K562 (cell line): ENCODE results near the gene PDLIM4. TPM values are rescaled to one million over a fixed set of nuclear protein-coding genes. Genes with fewer than 3 reads are reported as not detected.
A peak's percentile ranks its signal among the peaks of the same experiment; 100 is the strongest.

Source experiments
- ARID1B ChIP-seq: fragments of 450-650 bp; IDR thresholded peaks from 2 replicates; pipeline ENCODE4 v1.6.1; 2016; ENCODE audit warnings: antibody characterized with exemption, mild to moderate bottlenecking, inconsistent platforms
- CAMTA2 ChIP-seq: fragments of 250-450 bp; sonication (Bioruptor Pico); conservative IDR thresholded peaks from 2 replicates; pipeline ENCODE4 v1.5.1; 2022
- CSDE1 ChIP-seq, 2 experiments: fragments of 450-650 bp; IDR thresholded peaks; 2 replicates each; pipeline ENCODE4 v1.6.1; 2016; ENCODE audit warnings: mild to moderate bottlenecking in 1 of 2
- DMBX1 ChIP-seq: fragments of 250-450 bp; sonication (Bioruptor Pico); IDR thresholded peaks from 2 replicates; pipeline ENCODE4 v1.8.0; 2022; ENCODE audit warnings: inconsistent platforms, mild to moderate bottlenecking, moderate library complexity, borderline replicate concordance
- FOSL1 ChIP-seq: fragments of 200-800 bp; sonication (Bioruptor generic); conservative IDR thresholded peaks from 2 replicates; pipeline ENCODE4 v1.6.1; 2016; ENCODE audit warnings: missing genetic modification characterization, missing compliant biosample characterization
- JUND ChIP-seq, 2 experiments: IDR thresholded peaks; 2 replicates in 1 of 2; 3 replicates in 1 of 2; pipeline ENCODE4 v1.6.1; 2011; ENCODE audit warnings: borderline replicate concordance in 2 of 2, low read depth in 2 of 2, low read length in 2 of 2, improper control_type of control experiment in 1 of 2, missing biosample characterization in 1 of 2, missing genetic modification characterization in 1 of 2, missing genetic modification reagents in 1 of 2
- KDM1A ChIP-seq, 2 experiments: fragments of 450-650 bp; IDR thresholded peaks; 2 replicates each; pipeline ENCODE4 v1.6.1; 2016; ENCODE audit warnings: mild to moderate bottlenecking in 2 of 2
- MBD2 ChIP-seq: sonication (generic); IDR thresholded peaks from 2 replicates; pipeline ENCODE4 v1.6.1; 2016; ENCODE audit warnings: low read depth, borderline replicate concordance
- MEIS2 ChIP-seq: fragments of 450-650 bp; IDR thresholded peaks from 2 replicates; pipeline ENCODE4 v1.6.1; 2014; ENCODE audit warnings: mild to moderate bottlenecking; ENCODE audit not compliant: partially characterized antibody
- MTA1 ChIP-seq: fragments of 450-650 bp; IDR thresholded peaks from 2 replicates; pipeline ENCODE4 v1.6.1; 2017; ENCODE audit warnings: borderline replicate concordance
- POLR2AphosphoS2 ChIP-seq: IDR thresholded peaks from 2 replicates; pipeline ENCODE4 v1.6.1; 2012; ENCODE audit warnings: low read length, improper control_type of control experiment
- PTBP1 ChIP-seq: fragments of 200-400 bp; formaldehyde crosslinking; IDR thresholded peaks from 2 replicates; pipeline ENCODE4 v1.6.1; 2017; ENCODE audit warnings: low read depth, low read length
- RFX1 ChIP-seq: fragments of 450-650 bp; IDR thresholded peaks from 2 replicates; pipeline ENCODE4 v1.6.1; 2016; ENCODE audit warnings: mild to moderate bottlenecking, moderate library complexity
- SMARCA4 ChIP-seq: fragments of 450-650 bp; IDR thresholded peaks from 2 replicates; pipeline ENCODE4 v1.6.1; 2016
- SMARCE1 ChIP-seq: fragments of 450-650 bp; IDR thresholded peaks from 2 replicates; pipeline ENCODE4 v1.7.1; 2016; ENCODE audit warnings: mild to moderate bottlenecking
- SRSF9 ChIP-seq: fragments of 200-400 bp; formaldehyde crosslinking; IDR thresholded peaks from 2 replicates; pipeline ENCODE4 v1.6.1; 2017; ENCODE audit warnings: low read depth, low read length, borderline replicate concordance
- TCF3 ChIP-seq: sonication (generic); formaldehyde crosslinking; IDR thresholded peaks from 2 replicates; pipeline ENCODE4 v1.4.0; 2020; ENCODE audit warnings: mild to moderate bottlenecking, missing genetic modification reagents
- polyA plus RNA-seq, 8 experiments: library from polyadenylated mRNA; depleted of rRNA in 4 of 8; stranded (reverse) in 5 of 8; unstranded in 3 of 8; fragments of >200 nt; fragmentation: Nextera tagmentation in 2 of 8; fragmentation: Illumina TruSeq in 1 of 8; extraction: Ambion mirVana in 2 of 8; extraction: Trizol in 1 of 8; gene quantifications; 2 replicates each; pipeline versions ENCODE4 v1.2.1 to v1.2.3, GENCODE V29; 2011 to 2014; ENCODE audit warnings: inconsistent platforms in 1 of 8, missing spikeins in 1 of 8
- total RNA-seq, 7 experiments: library from RNA; depleted of rRNA in 6 of 7; stranded (reverse); fragments of >200 nt in 6 of 7; fragmentation: Illumina TruSeq in 2 of 7; extraction: Trizol in 2 of 7; gene quantifications; 2 replicates each; pipeline versions ENCODE4 v1.2.1 to v1.2.3, GENCODE V29; 2011 to 2021; ENCODE audit warnings: low replicate concordance in 1 of 7
- TF ChIP-seq, protein P1 (sequence below), 2 experiments: fragments of 450-650 bp in 1 of 2; sonication (generic) in 1 of 2; formaldehyde crosslinking in 1 of 2; IDR thresholded peaks; 2 replicates each; pipeline versions ENCODE4 v1.7.1 to v1.9.0; 2016 to 2022; ENCODE audit warnings: inconsistent platforms in 1 of 2, mild to moderate bottlenecking in 1 of 2, missing genetic modification reagents in 1 of 2
- TF ChIP-seq, protein P2 (sequence below): fragments of 250-450 bp; sonication (Bioruptor Pico); IDR thresholded peaks from 2 replicates; pipeline ENCODE4 v1.4.0; 2020; ENCODE audit warnings: borderline replicate concordance

PDLIM4 gene
- total and polyA plus RNA-seq, 9 of the 15 experiments (the other 6 are each of a cell fraction or from before 2014, with no cell fraction given): 0.28 to 32.8 (median 13.1) TPM

- TF ChIP-seq, protein P1, sequence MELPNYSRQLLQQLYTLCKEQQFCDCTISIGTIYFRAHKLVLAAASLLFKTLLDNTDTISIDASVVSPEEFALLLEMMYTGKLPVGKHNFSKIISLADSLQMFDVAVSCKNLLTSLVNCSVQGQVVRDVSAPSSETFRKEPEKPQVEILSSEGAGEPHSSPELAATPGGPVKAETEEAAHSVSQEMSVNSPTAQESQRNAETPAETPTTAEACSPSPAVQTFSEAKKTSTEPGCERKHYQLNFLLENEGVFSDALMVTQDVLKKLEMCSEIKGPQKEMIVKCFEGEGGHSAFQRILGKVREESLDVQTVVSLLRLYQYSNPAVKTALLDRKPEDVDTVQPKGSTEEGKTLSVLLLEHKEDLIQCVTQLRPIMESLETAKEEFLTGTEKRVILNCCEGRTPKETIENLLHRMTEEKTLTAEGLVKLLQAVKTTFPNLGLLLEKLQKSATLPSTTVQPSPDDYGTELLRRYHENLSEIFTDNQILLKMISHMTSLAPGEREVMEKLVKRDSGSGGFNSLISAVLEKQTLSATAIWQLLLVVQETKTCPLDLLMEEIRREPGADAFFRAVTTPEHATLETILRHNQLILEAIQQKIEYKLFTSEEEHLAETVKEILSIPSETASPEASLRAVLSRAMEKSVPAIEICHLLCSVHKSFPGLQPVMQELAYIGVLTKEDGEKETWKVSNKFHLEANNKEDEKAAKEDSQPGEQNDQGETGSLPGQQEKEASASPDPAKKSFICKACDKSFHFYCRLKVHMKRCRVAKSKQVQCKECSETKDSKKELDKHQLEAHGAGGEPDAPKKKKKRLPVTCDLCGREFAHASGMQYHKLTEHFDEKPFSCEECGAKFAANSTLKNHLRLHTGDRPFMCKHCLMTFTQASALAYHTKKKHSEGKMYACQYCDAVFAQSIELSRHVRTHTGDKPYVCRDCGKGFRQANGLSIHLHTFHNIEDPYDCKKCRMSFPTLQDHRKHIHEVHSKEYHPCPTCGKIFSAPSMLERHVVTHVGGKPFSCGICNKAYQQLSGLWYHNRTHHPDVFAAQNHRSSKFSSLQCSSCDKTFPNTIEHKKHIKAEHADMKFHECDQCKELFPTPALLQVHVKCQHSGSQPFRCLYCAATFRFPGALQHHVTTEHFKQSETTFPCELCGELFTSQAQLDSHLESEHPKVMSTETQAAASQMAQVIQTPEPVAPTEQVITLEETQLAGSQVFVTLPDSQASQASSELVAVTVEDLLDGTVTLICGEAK (IDR thresholded peaks at IDR 0.05): peak; percentile 76
- TF ChIP-seq, protein P1 (CRISPR knock-in tag; IDR thresholded peaks at IDR 0.05): no peak
- peak; percentile 57 for TF ChIP-seq MEIS2
- no peak for TF ChIP-seq RFX1
- TF ChIP-seq PTBP1: no peak
- peak; percentile 83 for TF ChIP-seq FOSL1 (tag)
- TF ChIP-seq SMARCA4: peak; percentile 34; the same call in 1 of the 2 replicates
- TF ChIP-seq DMBX1 (CRISPR knock-in tag): 0 out of 2 replicates have a peak, but pooled peaks have one; percentile 29
- TF ChIP-seq SMARCE1: 0 out of 2 replicates have a peak, but pooled peaks have one; percentile 57
- TF ChIP-seq, protein P2, sequence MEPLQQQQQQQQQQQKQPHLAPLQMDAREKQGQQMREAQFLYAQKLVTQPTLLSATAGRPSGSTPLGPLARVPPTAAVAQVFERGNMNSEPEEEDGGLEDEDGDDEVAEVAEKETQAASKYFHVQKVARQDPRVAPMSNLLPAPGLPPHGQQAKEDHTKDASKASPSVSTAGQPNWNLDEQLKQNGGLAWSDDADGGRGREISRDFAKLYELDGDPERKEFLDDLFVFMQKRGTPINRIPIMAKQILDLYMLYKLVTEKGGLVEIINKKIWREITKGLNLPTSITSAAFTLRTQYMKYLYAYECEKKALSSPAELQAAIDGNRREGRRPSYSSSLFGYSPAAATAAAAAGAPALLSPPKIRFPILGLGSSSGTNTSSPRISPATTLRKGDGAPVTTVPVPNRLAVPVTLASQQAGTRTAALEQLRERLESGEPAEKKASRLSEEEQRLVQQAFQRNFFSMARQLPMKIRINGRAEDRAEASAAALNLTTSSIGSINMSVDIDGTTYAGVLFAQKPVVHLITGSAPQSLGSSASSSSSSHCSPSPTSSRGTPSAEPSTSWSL (CRISPR knock-in tag): no peak
- TF ChIP-seq MBD2: peak; percentile 14; the same call in 1 of the 2 replicates
- TF ChIP-seq KDM1A (IDR thresholded peaks at IDR 0.05): peak; percentile 81 to 87
- no peak for TF ChIP-seq MTA1
- TF ChIP-seq ARID1B: peak; percentile 55
- TF ChIP-seq SRSF9: no peak
- TF ChIP-seq CAMTA2 (CRISPR knock-in tag): no peak
- no peak for TF ChIP-seq CSDE1 (IDR thresholded peaks at IDR 0.05)
- TF ChIP-seq POLR2AphosphoS2: no peak
- peak; percentile 63; the same call in 1 of the 2 replicates for TF ChIP-seq JUND (IDR thresholded peaks at IDR 0.05; ENCODE audit: borderline replicate concordance, low read depth, low read length)
- TF ChIP-seq JUND (tag; IDR thresholded peaks at IDR 0.05; ENCODE audit: borderline replicate concordance, low read depth, low read length): peak; percentile 43; the same call in 1 of the 3 replicates
- TF ChIP-seq TCF3 (CRISPR knock-in tag): peak; percentile 66
These were observed 46.1 kb downstream of the PDLIM4 start (continued) for GRCh38 chr5:132303589-132303988.
